Raji (cell line): ENCODE results near the gene CBFA2T3.

Source experiments
- POLR2A ChIP-seq: IDR thresholded peaks from 2 replicates; pipeline ENCODE4 v1.6.1; 2011; ENCODE audit warnings: low read depth, low read length, control low read depth; ENCODE audit not compliant: insufficient read depth

The CBFA2T3 gene

GRCh38 chr16:88875703-88876234 lies 101.2 kb downstream of the CBFA2T3 start:
- TF ChIP-seq POLR2A, result no peak

GRCh38 chr16:88874938-88875599 lies 101.9 kb downstream of the CBFA2T3 start:
- TF ChIP-seq POLR2A, result no peak

- no peak for TF ChIP-seq POLR2A
These were observed 104.2 kb downstream of the CBFA2T3 start for GRCh38 chr16:88872650-88873331.

DNA sequence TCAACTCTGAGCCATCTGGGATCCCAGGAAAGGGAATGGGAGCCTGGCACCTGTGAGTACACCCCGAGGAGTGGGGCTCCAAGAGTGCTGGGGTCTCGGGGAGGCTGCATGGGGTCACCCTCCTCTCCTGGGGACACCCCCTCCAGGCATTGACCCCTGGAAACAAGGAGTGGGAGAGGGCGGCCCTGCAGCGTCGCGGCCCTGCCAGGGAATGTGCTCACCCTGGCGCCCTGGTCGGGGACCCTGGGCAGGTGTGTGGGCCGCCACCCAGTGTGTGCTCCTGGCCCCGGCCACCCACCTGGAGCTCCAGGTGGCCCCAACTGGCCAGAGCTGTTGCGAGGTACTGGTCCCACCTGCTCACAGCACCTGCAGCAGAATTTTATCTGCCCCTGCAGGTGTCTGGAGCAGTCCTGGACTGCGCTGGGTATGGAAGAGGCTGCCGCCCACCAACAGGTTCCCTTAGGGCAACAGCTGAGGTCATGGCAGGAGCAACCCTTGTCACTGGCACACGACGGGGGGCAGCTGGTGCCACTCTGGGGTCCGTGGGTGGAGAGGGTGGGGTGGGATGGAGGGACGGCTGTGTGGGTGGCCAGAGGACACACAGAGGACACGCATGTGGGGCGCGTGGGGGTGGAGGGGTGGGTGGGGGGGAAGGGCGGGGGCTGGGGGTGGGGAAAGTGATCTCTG lies 105.1 kb downstream of the CBFA2T3 start:
- TF ChIP-seq POLR2A, result no peak

DNA sequence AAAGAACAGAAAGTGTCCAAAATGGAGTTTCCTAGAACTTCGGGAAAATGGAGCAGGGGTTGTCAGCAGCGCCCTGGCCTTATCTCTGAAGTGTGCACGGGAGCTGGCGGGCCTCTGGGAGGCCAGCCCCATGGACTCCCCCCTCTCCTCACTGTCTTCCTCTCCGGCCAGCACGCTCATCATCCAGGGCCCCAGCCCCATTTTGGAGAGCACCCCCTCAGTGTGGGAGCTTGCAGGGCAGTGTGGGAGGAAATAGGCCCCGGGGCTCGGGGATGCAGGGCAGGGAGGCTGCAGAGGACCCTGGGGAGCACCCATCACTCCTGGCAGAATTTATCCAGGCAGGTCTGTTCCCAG lies 105.7 kb downstream of the CBFA2T3 start:
- TF ChIP-seq POLR2A, result no peak

DNA sequence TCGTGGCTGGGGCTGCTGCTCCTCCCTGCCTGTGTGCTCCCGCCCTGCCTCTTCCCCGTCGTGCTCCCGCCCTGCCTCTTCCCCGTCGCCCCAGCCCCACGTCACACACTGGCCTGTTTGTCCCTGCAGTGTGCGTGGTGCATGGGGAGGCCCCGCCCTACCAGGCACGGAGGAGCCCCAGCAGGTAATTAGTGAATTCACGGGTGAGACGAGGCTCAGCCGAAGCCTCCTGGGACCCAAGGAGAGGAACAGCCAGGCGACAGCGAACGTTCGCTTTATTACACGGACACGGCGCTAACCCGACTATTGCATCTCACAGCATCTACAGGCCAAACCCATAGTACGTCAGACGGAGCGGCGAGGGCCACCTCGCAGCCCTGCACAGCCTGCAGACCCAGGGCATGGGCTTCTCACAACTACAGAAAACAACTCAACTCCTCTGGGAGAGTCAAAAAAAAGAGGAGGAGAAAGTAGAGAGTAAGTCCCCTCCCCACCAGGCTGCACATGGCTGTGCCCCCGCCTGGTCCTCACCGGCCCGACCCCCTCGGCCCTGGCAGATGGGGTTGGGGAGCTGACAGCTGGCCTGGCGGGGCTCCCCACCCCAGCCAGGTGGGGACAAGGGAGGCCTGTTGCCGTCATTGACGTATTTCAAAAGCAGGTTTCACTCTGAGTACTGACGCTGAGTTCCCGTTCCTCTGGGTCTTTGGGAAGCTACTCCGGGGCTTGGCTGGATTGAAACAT lies 106.2 kb downstream of the CBFA2T3 start:
- TF ChIP-seq POLR2A, result no peak

DNA sequence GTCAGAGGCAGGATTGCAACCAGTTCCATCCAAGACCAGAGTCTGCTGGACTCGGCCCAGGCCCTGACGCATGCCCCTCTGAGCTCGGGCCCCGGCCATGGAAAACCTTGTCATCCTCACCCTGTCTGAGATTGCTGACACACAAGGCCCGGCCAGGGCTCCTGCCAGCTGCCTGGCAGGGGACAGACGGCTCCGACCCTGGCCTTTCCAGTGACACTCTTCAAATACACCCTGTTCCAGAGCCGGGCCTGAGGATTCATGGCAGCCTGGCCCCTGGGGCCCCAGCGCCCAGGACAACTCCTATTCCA lies 107.4 kb downstream of the CBFA2T3 start:
- no peak for TF ChIP-seq POLR2A

DNA sequence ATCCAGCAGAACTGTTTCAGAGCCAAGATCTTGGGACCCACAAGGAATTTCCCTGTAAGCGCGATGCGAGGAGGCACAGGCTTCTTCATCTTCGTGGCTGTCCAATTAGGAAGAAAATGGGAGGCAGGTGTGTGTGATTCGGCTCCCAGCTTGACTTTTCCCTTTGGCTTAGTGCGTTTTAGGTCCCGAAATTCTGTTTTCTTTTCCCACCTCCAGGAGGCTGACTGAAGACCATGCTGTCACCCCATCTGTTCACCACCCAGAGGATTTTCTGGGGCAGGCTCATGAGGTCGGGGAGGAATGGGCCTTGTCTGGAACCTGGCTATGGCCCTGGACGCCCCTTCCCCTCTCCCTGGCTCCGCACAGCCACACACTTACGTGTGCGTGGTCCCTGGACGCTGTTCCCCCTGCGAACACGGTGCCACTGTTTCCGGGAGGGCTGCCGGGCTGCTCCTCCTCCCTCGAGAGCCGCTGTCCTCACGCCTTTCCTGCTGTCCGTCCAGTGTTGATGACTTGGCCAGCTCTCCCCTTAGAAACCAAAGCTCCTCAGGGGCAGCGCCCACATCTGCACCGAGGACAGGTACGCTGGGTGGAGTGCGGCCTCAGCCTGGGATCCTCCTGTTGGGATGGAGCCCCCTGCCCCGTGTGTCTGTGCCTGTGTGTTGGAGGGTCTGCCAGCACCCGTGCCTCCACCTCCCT lies 107.9 kb downstream of the CBFA2T3 start:
- no peak for TF ChIP-seq POLR2A

- no peak for TF ChIP-seq POLR2A
These were observed 109.3 kb downstream of the CBFA2T3 start for GRCh38 chr16:88867581-88868246.

- TF ChIP-seq POLR2A, result no peak
These were observed 110.7 kb downstream of the CBFA2T3 start, which contains the start of gene PABPN1L for GRCh38 chr16:88866151-88866920. Gene PABPN1L (minus strand): TSS chr16:88866660. CDS start chr16:88866606, 54 bp downstream.

DNA sequence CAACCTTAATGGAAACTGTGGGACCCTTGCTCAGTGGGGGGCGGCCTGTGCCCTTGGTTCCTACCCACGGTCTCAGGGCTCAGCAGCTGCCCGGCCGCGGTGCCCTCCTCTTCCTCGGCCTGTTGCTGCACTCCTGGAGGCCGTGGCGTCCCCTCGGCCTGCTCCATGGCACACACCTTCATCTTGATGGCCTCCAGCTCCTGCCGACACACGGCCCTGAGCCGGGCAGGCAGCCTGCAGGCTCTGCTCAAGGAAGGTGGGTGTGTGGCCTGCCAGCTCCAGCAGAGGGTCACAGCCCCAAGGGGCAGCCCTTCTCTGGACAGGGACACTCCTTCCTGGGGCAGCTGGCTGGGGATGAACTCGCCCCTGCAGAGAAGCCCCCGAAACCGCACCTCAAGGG lies 111.3 kb downstream of the CBFA2T3 start:
- no peak for TF ChIP-seq POLR2A

DNA sequence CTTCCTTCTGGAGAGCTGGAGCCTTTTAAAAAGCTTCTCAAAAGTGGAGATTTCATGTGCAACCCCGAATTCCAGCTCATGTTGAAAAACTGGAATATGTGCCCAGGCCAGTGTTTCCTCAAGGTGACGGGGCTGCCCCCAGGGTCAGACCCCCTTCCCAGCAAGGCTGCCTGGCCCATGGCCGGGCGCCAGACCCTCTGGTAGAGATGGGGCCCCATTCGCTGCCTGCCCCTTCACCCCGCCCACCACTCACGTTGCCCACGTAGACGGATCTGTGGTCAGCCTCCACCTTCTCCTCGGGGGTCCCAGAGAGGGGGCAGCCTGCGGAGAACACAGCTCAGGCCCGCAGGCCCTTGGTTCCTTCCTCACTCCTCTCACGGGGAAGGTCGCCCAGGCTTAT lies 111.7 kb downstream of the CBFA2T3 start:
- no peak for TF ChIP-seq POLR2A

DNA sequence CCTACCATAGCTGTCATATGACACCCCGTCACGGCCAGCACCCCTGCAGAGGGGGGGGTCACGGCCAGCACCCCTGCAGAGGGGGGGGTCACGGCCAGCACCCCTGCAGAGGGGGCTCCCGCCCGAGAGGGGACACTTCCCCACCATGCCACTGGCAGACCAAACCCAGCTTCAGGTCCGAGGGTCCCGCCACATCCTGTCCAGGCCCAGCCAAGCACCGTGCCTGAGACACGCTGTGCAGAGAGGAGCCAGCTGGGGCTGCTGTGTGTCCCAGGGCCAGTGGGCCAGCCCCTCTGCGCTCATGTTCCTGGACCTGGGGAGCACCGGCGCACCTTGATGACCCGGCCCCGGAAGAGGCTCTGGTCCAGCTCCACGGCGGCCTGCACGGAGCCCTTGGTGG lies 112.5 kb downstream of the CBFA2T3 start:
- TF ChIP-seq POLR2A, result no peak

DNA sequence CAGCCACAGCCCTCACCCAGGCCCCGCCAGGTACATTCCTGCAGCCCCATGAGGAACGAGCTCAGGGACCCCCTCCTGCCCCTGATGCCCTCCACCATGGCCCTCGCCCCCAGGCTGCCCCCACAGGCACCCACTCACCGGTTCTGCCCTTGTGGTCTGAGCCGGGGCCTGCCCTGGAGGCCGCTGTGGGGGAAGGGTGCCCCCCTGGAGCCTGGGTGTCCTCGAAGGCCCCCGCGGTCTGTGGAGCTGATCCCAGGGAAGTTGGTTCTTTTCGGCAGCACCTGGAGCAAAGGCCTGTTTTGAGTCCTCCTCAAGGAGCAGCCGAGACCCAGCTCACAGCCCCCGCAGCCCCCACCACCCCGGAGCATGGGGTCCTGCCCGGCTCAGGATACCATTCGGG lies 112.9 kb downstream of the CBFA2T3 start:
- TF ChIP-seq POLR2A, result no peak
